GM21717 (cell line): ENCODE measurements around the gene KLHL3.
A peak's percentile ranks its signal among the peaks of the same experiment; 100 is the strongest.

Source experiments
- ATAC-seq: cut with Tn5 transposase; IDR thresholded peaks from one replicate; pipeline ENCODE4 v1.9.1; 2021; ENCODE audit warnings: mild to moderate bottlenecking, moderate library complexity; ENCODE audit not compliant: unreplicated experiment

The KLHL3 gene

DNA sequence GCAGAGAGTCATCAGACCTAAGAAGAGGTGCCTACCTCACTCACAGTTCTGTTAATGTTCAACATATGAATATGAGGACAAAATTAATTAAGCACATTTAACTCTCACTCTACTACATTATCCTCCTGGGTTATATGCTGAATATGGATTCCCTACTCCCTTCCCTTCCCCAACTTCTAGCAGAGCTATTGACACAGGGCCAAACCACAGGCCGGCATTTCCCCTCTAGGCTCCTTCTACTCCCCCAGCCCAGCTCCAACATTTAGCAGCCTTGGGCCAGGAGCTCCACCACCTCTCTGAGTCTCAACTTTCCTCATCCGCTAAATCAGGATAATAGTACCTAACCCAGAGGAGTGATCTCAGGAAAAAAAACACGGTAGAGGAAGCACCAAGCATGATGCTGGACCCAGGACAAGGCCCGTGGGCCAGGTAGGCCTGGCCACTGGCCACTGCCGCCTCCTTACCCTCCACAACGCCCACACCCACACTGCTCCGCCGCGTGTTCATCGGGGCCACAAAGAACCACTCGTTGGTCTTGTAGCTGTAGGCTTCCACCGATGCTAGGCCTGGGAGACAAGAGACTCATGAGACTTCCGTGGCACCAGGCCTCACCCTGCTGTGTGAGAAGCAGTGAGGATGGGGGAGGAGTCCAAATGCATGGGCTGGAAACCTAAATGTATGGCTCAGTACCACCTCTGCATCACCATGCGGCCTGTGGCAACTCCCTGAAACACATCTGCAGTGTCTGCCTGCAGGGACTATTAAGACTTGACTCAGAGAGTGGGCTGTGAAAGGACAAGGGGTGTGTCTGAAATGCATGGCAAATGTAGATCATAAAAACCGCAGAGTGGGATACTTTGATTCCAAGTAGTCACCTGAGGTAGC lies 98.8 kb downstream of the KLHL3 start:
- ATAC-seq: no peak

DNA sequence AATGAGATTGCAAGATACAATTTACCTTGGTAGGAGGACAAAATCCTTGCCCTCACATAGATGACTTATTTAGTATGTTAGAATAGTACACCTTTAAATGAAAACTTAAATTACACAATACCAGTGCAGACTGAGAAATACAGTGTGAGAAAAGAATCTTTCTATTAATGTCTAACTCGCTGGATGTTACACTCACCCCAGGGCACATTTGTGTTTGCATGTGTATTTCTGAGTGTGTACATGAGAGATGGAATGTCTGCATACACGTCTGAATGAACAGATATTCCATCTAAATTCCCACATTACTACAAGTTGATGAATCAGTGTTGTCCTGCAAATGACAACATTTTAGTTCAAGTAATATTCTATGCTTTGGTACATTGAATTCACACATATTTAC lies 99.8 kb downstream of the KLHL3 start:
- no peak for ATAC-seq

- no peak for ATAC-seq
Observed at GRCh38 chr5:137635521-137635921, 100.4 kb downstream of the KLHL3 start.

- ATAC-seq: no peak
Observed at GRCh38 chr5:137633896-137634295, 102.0 kb downstream of the KLHL3 start.

DNA sequence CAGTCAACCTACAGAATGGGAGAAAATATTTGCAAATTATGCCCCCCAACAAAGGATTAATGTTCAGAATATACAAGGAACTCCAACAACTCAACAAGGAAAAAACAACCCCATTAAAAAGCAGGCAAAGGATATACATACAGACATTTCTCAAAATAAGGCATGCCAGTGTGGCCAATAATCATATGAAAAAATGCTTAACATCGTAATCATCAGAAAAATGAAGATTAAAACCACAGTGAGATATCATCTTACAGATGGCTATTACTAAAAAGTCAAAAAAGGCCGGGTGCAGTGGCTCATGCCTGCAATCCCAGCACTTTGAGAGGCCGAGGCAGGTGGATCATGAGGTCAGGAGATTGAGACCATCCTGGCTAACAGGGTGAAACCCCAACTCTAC lies 103.2 kb downstream of the KLHL3 start:
- no peak for ATAC-seq

GRCh38 chr5:137631453-137631852 lies 104.4 kb downstream of the KLHL3 start:
- no peak for ATAC-seq

- no peak for ATAC-seq
Observed at GRCh38 chr5:137630972-137631370, 104.9 kb downstream of the KLHL3 start.

DNA sequence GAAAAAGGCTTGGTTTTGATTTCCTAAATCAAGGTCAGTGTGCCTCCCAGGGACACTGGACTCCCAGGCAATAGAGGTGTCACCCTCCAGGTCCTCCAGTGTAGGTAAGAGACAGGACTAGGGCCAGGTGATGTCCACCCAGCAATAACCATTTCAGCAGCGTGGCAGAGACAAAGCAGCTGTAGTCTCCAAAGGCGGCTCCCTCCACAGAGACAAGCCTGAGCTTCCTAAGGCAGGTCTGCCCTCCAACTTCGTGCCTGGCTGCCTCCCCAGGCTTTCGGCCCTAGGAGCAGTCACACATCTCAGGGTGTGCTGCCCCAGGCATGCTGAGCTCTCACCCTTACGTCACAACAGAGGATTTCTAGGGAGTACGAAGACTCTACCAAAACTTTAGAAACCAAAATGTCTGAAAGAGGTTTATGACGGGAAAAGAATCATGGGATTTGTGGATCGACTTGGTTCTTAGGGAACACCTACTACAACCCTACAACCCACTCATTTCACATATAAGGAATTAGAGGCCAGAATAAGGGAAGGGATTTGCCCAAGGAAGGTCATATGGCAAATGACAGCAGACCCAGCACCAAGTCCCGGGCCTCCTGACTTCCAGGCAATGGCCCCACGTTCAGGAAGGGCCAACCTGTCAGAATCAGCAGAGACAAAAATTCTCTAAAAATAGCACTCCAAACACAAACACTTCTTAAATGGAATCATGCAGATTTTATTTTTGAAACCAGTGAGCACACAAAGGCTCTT lies 105.5 kb downstream of the KLHL3 start:
- ATAC-seq: no peak

GRCh38 chr5:137629646-137630045 lies 106.2 kb downstream of the KLHL3 start:
- peak; percentile 85 for ATAC-seq

GRCh38 chr5:137627706-137628105 lies 108.2 kb downstream of the KLHL3 start:
- no peak for ATAC-seq

GRCh38 chr5:137627293-137627692 lies 108.6 kb downstream of the KLHL3 start:
- ATAC-seq: no peak

- ATAC-seq: no peak
Observed at GRCh38 chr5:137624786-137625349, 111.0 kb downstream of the KLHL3 start.

DNA sequence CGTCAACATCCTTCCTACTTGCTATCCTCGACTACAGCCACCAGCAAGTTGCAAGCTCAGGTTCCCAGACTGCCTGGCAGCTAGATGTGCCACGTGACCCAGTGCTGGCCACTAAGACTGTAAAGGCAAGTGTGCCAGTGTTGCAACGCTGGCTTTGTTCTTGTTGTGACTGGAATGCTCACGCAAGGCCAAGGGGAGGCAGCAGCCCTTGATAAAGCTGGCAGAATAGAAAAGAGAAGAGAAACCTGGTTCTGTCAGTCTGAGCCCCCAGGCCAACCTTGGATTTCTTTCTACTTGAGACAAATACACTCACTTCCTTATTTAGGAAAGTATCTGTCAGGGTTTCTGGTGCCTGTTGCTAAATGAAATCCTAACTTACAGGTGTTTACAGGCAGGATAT lies 113.0 kb downstream of the KLHL3 start:
- peak; percentile 72 for ATAC-seq

- ATAC-seq: no peak
Observed at GRCh38 chr5:137621861-137622823, 113.7 kb downstream of the KLHL3 start.

- ATAC-seq: no peak
Observed at GRCh38 chr5:137621306-137621705, 114.6 kb downstream of the KLHL3 start.

- ATAC-seq: no peak
Observed at GRCh38 chr5:137619191-137619870, 116.6 kb downstream of the KLHL3 start.

- ATAC-seq: no peak
Observed at GRCh38 chr5:137618476-137618875, 117.4 kb downstream of the KLHL3 start.

DNA sequence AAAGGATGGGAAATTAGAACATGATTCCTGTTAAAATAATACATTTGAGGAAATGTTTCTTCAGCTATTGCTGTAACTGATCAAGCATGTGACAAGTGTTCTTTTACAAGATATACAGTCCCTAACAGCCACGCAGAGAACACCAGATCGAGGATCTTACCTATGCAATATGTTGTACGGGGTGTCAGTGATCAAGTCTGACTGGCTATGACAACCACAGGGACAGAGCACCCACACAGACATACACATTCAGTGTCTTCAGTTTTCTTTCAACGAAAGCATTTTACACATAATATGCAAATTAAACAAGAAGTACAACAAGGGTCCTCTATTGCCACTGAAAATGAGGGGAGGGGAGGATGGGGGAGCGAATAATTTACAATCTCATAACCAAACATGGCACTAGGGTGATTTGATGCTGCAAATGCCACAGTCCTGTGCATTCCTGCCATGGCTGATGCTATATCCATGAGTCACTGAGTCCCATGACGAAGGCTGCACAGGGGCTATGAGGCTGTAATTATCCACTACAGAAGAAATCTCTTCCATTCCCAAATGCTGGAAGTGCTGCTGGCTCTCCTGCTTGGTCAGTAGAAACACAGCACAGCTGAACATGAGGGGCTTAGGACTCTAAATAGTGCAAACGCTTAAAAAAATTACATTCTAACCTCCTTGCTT lies 118.2 kb downstream of the KLHL3 start:
- ATAC-seq: no peak

- no peak for ATAC-seq
Observed at GRCh38 chr5:137616046-137616445, 119.8 kb downstream of the KLHL3 start.
